Adrenal gland (tissue), 5 donors: ENCODE results near the gene ACOX1.

ENCODE experiments used
- CTCF ChIP-seq, 6 experiments: fragments of 450-650 bp in 4 of 6; fragments of 200-600 bp in 2 of 6; sonication (generic) in 1 of 6; IDR thresholded peaks; 1 replicate in 5 of 6; 2 replicates in 1 of 6; pipeline versions ENCODE4 v1.5.1 to v1.8.0; 2016 to 2021; ENCODE audit warnings: antibody characterized with exemption in 6 of 6, mild to moderate bottlenecking in 2 of 6, moderate library complexity in 1 of 6
- POLR2A ChIP-seq, 2 donors: fragments of 450-650 bp; IDR thresholded peaks; one replicate each; pipeline ENCODE4 v1.6.1; 2017; ENCODE audit warnings: antibody characterized with exemption in 2 of 2, mild to moderate bottlenecking in 2 of 2, moderate library complexity in 1 of 2
- donor health status: DM: no; HTN: no; CAD: no.

- TF ChIP-seq CTCF (IDR thresholded peaks at IDR 0.05) = no peak
- no peak for TF ChIP-seq POLR2A (IDR thresholded peaks at IDR 0.05)
These were observed 8.1 kb upstream of the ACOX1 start for GRCh38 chr17:75987041-75987440.
